GM23338 (cell line): Measurements from ENCODE around the gene NIPA2. TPM values are rescaled to one million over a fixed set of nuclear protein-coding genes. Genes with fewer than 3 reads are reported as not detected.

Experiments
- ATAC-seq: fragments of 200-7000 bp; cut with Tn5 transposase; 3 replicates; pipeline ENCODE4 v1.9.1; 2020
- DNase-seq: peaks from one replicate; pipeline ENCODE4 v3.0.0-alpha.2; 2015; ENCODE audit warnings: low spot score
- H2AFZ ChIP-seq: fragments of 200-600 bp; sonication (generic); 2 replicates; pipeline ENCODE4 v1.8.0; 2016; ENCODE audit warnings: antibody characterized with exemption, mild to moderate bottlenecking, moderate library complexity
- H3F3A ChIP-seq: fragments of 200-600 bp; sonication (generic); replicated peaks from 2 replicates; pipeline ENCODE4 v1.8.0; 2017; ENCODE audit warnings: antibody characterized with exemption, mixed run types, low read depth
- H3K27ac ChIP-seq: fragments of 200-600 bp; sonication (generic); 2 replicates; pipeline ENCODE4 v1.6.1; 2016; ENCODE audit warnings: low read depth
- H3K27me3 ChIP-seq: fragments of 200-600 bp; sonication (generic); 2 replicates; pipeline ENCODE4 v1.8.0; 2016; ENCODE audit warnings: mild to moderate bottlenecking, mixed run types, moderate library complexity; ENCODE audit not compliant: insufficient read depth
- H3K36me3 ChIP-seq: fragments of 200-600 bp; sonication (generic); 2 replicates; pipeline ENCODE4 v1.8.0; 2016; ENCODE audit warnings: mild to moderate bottlenecking; ENCODE audit not compliant: insufficient read depth
- H3K4me1 ChIP-seq: fragments of 200-600 bp; sonication (generic); 2 replicates; pipeline ENCODE4 v1.8.0; 2016; ENCODE audit warnings: mild to moderate bottlenecking, moderate library complexity; ENCODE audit not compliant: insufficient read depth
- H3K4me2 ChIP-seq: fragments of 200-600 bp; sonication (generic); 2 replicates; pipeline ENCODE4 v1.7.1; 2017; ENCODE audit warnings: mixed run types
- H3K4me3 ChIP-seq: fragments of 200-600 bp; sonication (generic); 2 replicates; pipeline ENCODE4 v1.6.1; 2016; ENCODE audit warnings: mixed run types
- H3K79me2 ChIP-seq: fragments of 200-600 bp; sonication (generic); replicated peaks from 2 replicates; pipeline ENCODE4 v1.8.0; 2017; ENCODE audit warnings: mild to moderate bottlenecking; ENCODE audit not compliant: insufficient read depth
- H3K9me2 ChIP-seq: fragments of 200-600 bp; sonication (generic); 2 replicates; pipeline ENCODE4 v1.8.0; 2017; ENCODE audit not compliant: insufficient read depth
- H4K20me1 ChIP-seq: fragments of 200-600 bp; sonication (generic); replicated peaks from 2 replicates; pipeline ENCODE4 v1.8.0; 2017; ENCODE audit warnings: mild to moderate bottlenecking; ENCODE audit not compliant: insufficient read depth
- H3K27ac Mint-ChIP-seq: 2 replicates; pipeline ENCODE4 v1.8.0; 2020; ENCODE audit warnings: inconsistent platforms, mild to moderate bottlenecking, moderate library complexity, mixed read lengths
- H3K27me3 Mint-ChIP-seq: 3 replicates; pipeline ENCODE4 v1.8.0; 2022; ENCODE audit warnings: low read depth, mild to moderate bottlenecking, moderate library complexity, mixed read lengths, inconsistent platforms; ENCODE audit not compliant: insufficient read depth, poor library complexity
- H3K36me3 Mint-ChIP-seq: 3 replicates; pipeline ENCODE4 v1.8.0; 2021; ENCODE audit warnings: low read depth, mild to moderate bottlenecking, inconsistent platforms, moderate library complexity, mixed read lengths
- H3K4me1 Mint-ChIP-seq: 3 replicates; pipeline ENCODE4 v1.8.0; 2020; ENCODE audit warnings: mild to moderate bottlenecking, inconsistent platforms, mixed read lengths
- H3K4me3 Mint-ChIP-seq: 3 replicates; pipeline ENCODE4 v1.8.0; 2021; ENCODE audit warnings: moderate library complexity, mild to moderate bottlenecking, inconsistent platforms, mixed read lengths
- H3K9me3 Mint-ChIP-seq: 3 replicates; pipeline ENCODE4 v1.8.0; 2020; ENCODE audit warnings: moderate library complexity, mild to moderate bottlenecking, inconsistent platforms, mixed read lengths
- CREB1 ChIP-seq: fragments of 250-450 bp; sonication (Bioruptor Pico); IDR thresholded peaks from 2 replicates; pipeline ENCODE4 v1.5.0; 2020; ENCODE audit warnings: low read depth, mild to moderate bottlenecking, moderate library complexity
- EZH2 ChIP-seq: fragments of 200-600 bp; sonication (generic); IDR thresholded peaks from one replicate; pipeline ENCODE4 v1.8.0; 2017; ENCODE audit warnings: antibody characterized with exemption, mild to moderate bottlenecking, low read depth; ENCODE audit not compliant: unreplicated experiment
- REST ChIP-seq: IDR thresholded peaks from one replicate; pipeline ENCODE4 v1.6.1; 2018; ENCODE audit warnings: antibody characterized with exemption; ENCODE audit not compliant: unreplicated experiment
- ZNF462 ChIP-seq: fragments of 250-450 bp; sonication (Bioruptor Pico); IDR thresholded peaks from 2 replicates; pipeline ENCODE4 v1.5.0; 2020; ENCODE audit warnings: mild to moderate bottlenecking, moderate library complexity
- polyA plus RNA-seq: library from polyadenylated mRNA; unstranded; fragments of >200 nt; fragmentation: Nextera tagmentation; extraction: Ambion mirVana; gene quantifications from 2 replicates; pipeline ENCODE4 v1.2.1, GENCODE V29; 2016
- total RNA-seq: library from RNA; depleted of rRNA; stranded (reverse); fragments of >200 nt; shearing (Covaris generic); gene quantifications from 2 replicates; pipeline ENCODE4 v1.2.3, GENCODE V29; 2014

The NIPA2 gene
- total and polyA plus RNA-seq, 2 experiments from 2014 or later: 35.0 to 105 TPM

- Mint-ChIP-seq H3K27ac (0 out of 2 replicates have a peak overlapping the region, but pooled peaks have one; percentile 33), H3K4me3 (no peak overlapping the region), H3K9me3 (no peaks in the 10 kb centered on the region), H3K4me1 (peaks cover 41% of the 10 kb centered on the region), H3K36me3 (peaks cover 71% of the 10 kb centered on the region), H3K27me3 (peaks cover 3% of the 10 kb centered on the region)
- Histone ChIP-seq H3K9me2 (no peaks in the 10 kb centered on the region), H3K27me3 (no peaks in the 10 kb centered on the region), H3K4me2 (no peak overlapping the region), H3K4me3 (no peak overlapping the region), H3K4me1 (peaks cover 18% of the 10 kb centered on the region), H3K27ac (no peak overlapping the region), H3F3A (0 out of 2 replicates have a peak, but pooled peaks cover 7% of the 10 kb centered on the region), H3K79me2 (peaks cover 100% of the 10 kb centered on the region), H4K20me1 (peaks cover 43% of the 10 kb centered on the region), H2AFZ (no peak overlapping the region), H3K36me3 (peaks cover 3% of the 10 kb centered on the region; the same call in 1 of the 2 replicates)
- ATAC-seq: no peak
- DNase-seq: no peak
- TF ChIP-seq ZNF462 (CRISPR knock-in tag) (no peak), REST (no peak), EZH2 (no peak), CREB1 (no peak)
Observed at GRCh38 chr15:22846073-22846472, 7.6 kb downstream of the NIPA2 start.
